Urothelium cell line (cell line): ENCODE measurements around the gene HIBCH.
"Not testable (repeated sequence)": the region's sequence is repeated elsewhere in the genome, so short reads cannot be mapped to it uniquely, and the experiment has no call there.

ENCODE experiments used
- DNase-seq: peaks from one replicate; pipeline ENCODE4 v3.0.0; 2011; ENCODE audit warnings: low spot score, mixed read lengths
- FAIRE-seq: peaks from 2 replicates; lab custom pipeline; 2011; peaks lifted over from hg19 to GRCh38; lab: Jason Lieb, UNC

HIBCH gene

GRCh38 chr2:190343089-190343535, 23.5 kb upstream of the HIBCH start:
- no peak for FAIRE-seq
- no peak for DNase-seq

GRCh38 chr2:190342611-190343010, 23.0 kb upstream of the HIBCH start:
- DNase-seq (no peak), FAIRE-seq (no peak)

GRCh38 chr2:190340369-190340768, 20.7 kb upstream of the HIBCH start:
- no peak for FAIRE-seq
- no peak for DNase-seq

- FAIRE-seq (no peak), DNase-seq (no peak)
Observed at GRCh38 chr2:190339394-190339793, 19.8 kb upstream of the HIBCH start.

GRCh38 chr2:190338453-190338852, 18.8 kb upstream of the HIBCH start:
- FAIRE-seq (no peak), DNase-seq (no peak)

- no peak for FAIRE-seq
Observed at GRCh38 chr2:190336420-190336819, 16.8 kb upstream of the HIBCH start.

GRCh38 chr2:190335584-190335983, 16.0 kb upstream of the HIBCH start:
- FAIRE-seq, DNase-seq: not testable (repeated sequence)

More at GRCh38 chr2:190336420-190336819, 16.8 kb upstream of the HIBCH start:
- DNase-seq, result no peak

- DNase-seq (no peak), FAIRE-seq (no peak)
Observed at GRCh38 chr2:190335225-190335559, 15.6 kb upstream of the HIBCH start.

GRCh38 chr2:190334479-190335224, 15.0 kb upstream of the HIBCH start:
- FAIRE-seq (no peak), DNase-seq (no peak)

GRCh38 chr2:190333928-190334327, 14.3 kb upstream of the HIBCH start:
- DNase-seq, result no peak
- FAIRE-seq, result no peak

GRCh38 chr2:190333395-190333794, 13.8 kb upstream of the HIBCH start:
- DNase-seq (no peak), FAIRE-seq (no peak)

- FAIRE-seq (no peak), DNase-seq (no peak)
Observed at GRCh38 chr2:190328573-190329147, 9.0 kb upstream of the HIBCH start.

- FAIRE-seq, result no peak
Observed at GRCh38 chr2:190327867-190328572, 8.4 kb upstream of the HIBCH start.

GRCh38 chr2:190325588-190325987, 6.0 kb upstream of the HIBCH start:
- DNase-seq (no peak), FAIRE-seq (no peak)

More at GRCh38 chr2:190327867-190328572, 8.4 kb upstream of the HIBCH start:
- DNase-seq, result no peak

- FAIRE-seq (no peak), DNase-seq (no peak)
Observed at GRCh38 chr2:190323406-190323805, 3.8 kb upstream of the HIBCH start.

- no peak for FAIRE-seq
- no peak for DNase-seq
Observed at GRCh38 chr2:190320696-190321095, 1.1 kb upstream of the HIBCH start.

GRCh38 chr2:190318931-190319554, 583 bp downstream of the HIBCH start:
- DNase-seq, result no peak
- no peak for FAIRE-seq

GRCh38 chr2:190318514-190318913, 1.1 kb downstream of the HIBCH start:
- DNase-seq (no peak), FAIRE-seq (no peak)

GRCh38 chr2:190315273-190315672, 4.4 kb downstream of the HIBCH start:
- FAIRE-seq (no peak), DNase-seq (no peak)

- FAIRE-seq, result no peak
- no peak for DNase-seq
Observed at GRCh38 chr2:190313880-190314279, 5.7 kb downstream of the HIBCH start.

- FAIRE-seq, DNase-seq: not testable (repeated sequence)
Observed at GRCh38 chr2:190312635-190313025, 7.0 kb downstream of the HIBCH start.
